Neuronal stem cell (in vitro differentiated cells): ENCODE results near the gene HGFAC.

Experiments used
- DNase-seq: peaks from one replicate; pipeline ENCODE4 v3.0.0-alpha.2; 2013; ENCODE audit warnings: low spot score
- H2AFZ ChIP-seq: one replicate; pipeline ENCODE4 v1.6.1; 2013; ENCODE audit warnings: mild to moderate bottlenecking, low read length, inconsistent platforms
- H2AK5ac ChIP-seq: 2 replicates; pipeline ENCODE4 v1.6.1; 2013; ENCODE audit warnings: low read depth, mild to moderate bottlenecking, inconsistent platforms, low read length, moderate library complexity, mixed read lengths
- H2BK120ac ChIP-seq: 2 replicates; pipeline ENCODE4 v1.6.1; 2013; ENCODE audit warnings: low read depth, mild to moderate bottlenecking, inconsistent platforms, low read length, moderate library complexity, mixed read lengths
- H2BK12ac ChIP-seq: one replicate; pipeline ENCODE4 v1.6.1; 2013; ENCODE audit warnings: low read length, inconsistent platforms
- H2BK15ac ChIP-seq: 2 replicates; pipeline ENCODE4 v1.6.1; 2013; ENCODE audit warnings: mild to moderate bottlenecking, low read length, inconsistent platforms, mixed read lengths
- H2BK5ac ChIP-seq: one replicate; pipeline ENCODE4 v1.6.1; 2013; ENCODE audit warnings: inconsistent platforms, mild to moderate bottlenecking, low read length, moderate library complexity
- H3K14ac ChIP-seq: one replicate; pipeline ENCODE4 v1.6.1; 2013; ENCODE audit warnings: low read length, inconsistent platforms
- H3K18ac ChIP-seq: 2 replicates; pipeline ENCODE4 v1.6.1; 2013; ENCODE audit warnings: low read length, inconsistent platforms
- H3K23ac ChIP-seq: 2 replicates; pipeline ENCODE4 v1.6.1; 2013; ENCODE audit warnings: low read depth, mild to moderate bottlenecking, mixed read lengths, low read length, inconsistent platforms; ENCODE audit not compliant: poor library complexity
- H3K27ac ChIP-seq: replicated peaks from 3 replicates; pipeline ENCODE4 v1.5.1; 2013; ENCODE audit warnings: low read length, inconsistent platforms
- H3K27me3 ChIP-seq, 3 experiments: 2 replicates each; pipeline ENCODE4 v1.6.1; 2013; ENCODE audit warnings: low read length in 3 of 3, mild to moderate bottlenecking in 2 of 3, inconsistent platforms in 1 of 3, low read depth in 1 of 3, mixed read lengths in 1 of 3, moderate library complexity in 1 of 3; ENCODE audit not compliant: control insufficient read depth in 3 of 3, insufficient read depth in 3 of 3
- H3K36me3 ChIP-seq, 2 donors: replicated peaks in 1 of 2; 2 replicates each; pipeline ENCODE4 v1.6.1; 2013; ENCODE audit warnings: low read length in 2 of 2; ENCODE audit not compliant: control insufficient read depth in 2 of 2, insufficient read depth in 2 of 2
- H3K4ac ChIP-seq: 2 replicates; pipeline ENCODE4 v1.6.1; 2013; ENCODE audit warnings: inconsistent platforms, mild to moderate bottlenecking, low read length, moderate library complexity
- H3K4me1 ChIP-seq, 2 donors: 1 replicate in 1 of 2; 2 replicates in 1 of 2; pipeline ENCODE4 v1.6.1; 2013; ENCODE audit warnings: low read length in 2 of 2, low read depth in 1 of 2; ENCODE audit not compliant: control insufficient read depth in 2 of 2, insufficient read depth in 1 of 2
- H3K4me2 ChIP-seq: one replicate; pipeline ENCODE4 v1.6.1; 2013; ENCODE audit warnings: mild to moderate bottlenecking, low read length, inconsistent platforms; ENCODE audit not compliant: insufficient read depth, poor library complexity, severe bottlenecking
- H3K4me3 ChIP-seq, 2 donors: 2 replicates each; pipeline ENCODE4 v1.5.1; 2013; ENCODE audit warnings: low read length in 2 of 2, mild to moderate bottlenecking in 2 of 2, inconsistent platforms in 1 of 2, moderate library complexity in 1 of 2
- H3K79me1 ChIP-seq: one replicate; pipeline ENCODE4 v1.6.1; 2013; ENCODE audit warnings: low read depth, mild to moderate bottlenecking, inconsistent platforms, low read length, moderate library complexity
- H3K9ac ChIP-seq: one replicate; pipeline ENCODE4 v1.6.1; 2013; ENCODE audit warnings: mild to moderate bottlenecking, low read depth, low read length, inconsistent platforms; ENCODE audit not compliant: poor library complexity
- H3K9me3 ChIP-seq, 2 donors: replicated peaks in 1 of 2; 2 replicates each; pipeline versions ENCODE3 to v1.6.1; 2013; ENCODE audit warnings: low read length in 2 of 2, mild to moderate bottlenecking in 2 of 2, inconsistent platforms in 1 of 2, low read depth in 1 of 2, mixed read lengths in 1 of 2, moderate library complexity in 1 of 2; ENCODE audit not compliant: control insufficient read depth in 2 of 2, insufficient read depth in 1 of 2
- H4K8ac ChIP-seq: one replicate; pipeline ENCODE4 v1.6.1; 2013; ENCODE audit warnings: low read depth, mild to moderate bottlenecking, inconsistent platforms, low read length, moderate library complexity
- H4K91ac ChIP-seq: one replicate; pipeline ENCODE4 v1.6.1; 2013; ENCODE audit warnings: low read length, low read depth, mild to moderate bottlenecking, inconsistent platforms; ENCODE audit not compliant: poor library complexity
- WGBS, 2 donors: extraction: QIAGEN DNeasy Blood & Tissue Kit; methylation state at CpG; one replicate each; pipeline ENCODE4 v1.1.7; 2013; ENCODE audit warnings: missing lambda C conversion rate in 2 of 2, mixed read lengths in 1 of 2; ENCODE audit not compliant: insufficient read length in 2 of 2, insufficient replicate concordance in 1 of 2; ENCODE audit errors: extremely low coverage in 2 of 2; 5-methylcytosine and 5-hydroxymethylcytosine counted together

HGFAC gene

DNA sequence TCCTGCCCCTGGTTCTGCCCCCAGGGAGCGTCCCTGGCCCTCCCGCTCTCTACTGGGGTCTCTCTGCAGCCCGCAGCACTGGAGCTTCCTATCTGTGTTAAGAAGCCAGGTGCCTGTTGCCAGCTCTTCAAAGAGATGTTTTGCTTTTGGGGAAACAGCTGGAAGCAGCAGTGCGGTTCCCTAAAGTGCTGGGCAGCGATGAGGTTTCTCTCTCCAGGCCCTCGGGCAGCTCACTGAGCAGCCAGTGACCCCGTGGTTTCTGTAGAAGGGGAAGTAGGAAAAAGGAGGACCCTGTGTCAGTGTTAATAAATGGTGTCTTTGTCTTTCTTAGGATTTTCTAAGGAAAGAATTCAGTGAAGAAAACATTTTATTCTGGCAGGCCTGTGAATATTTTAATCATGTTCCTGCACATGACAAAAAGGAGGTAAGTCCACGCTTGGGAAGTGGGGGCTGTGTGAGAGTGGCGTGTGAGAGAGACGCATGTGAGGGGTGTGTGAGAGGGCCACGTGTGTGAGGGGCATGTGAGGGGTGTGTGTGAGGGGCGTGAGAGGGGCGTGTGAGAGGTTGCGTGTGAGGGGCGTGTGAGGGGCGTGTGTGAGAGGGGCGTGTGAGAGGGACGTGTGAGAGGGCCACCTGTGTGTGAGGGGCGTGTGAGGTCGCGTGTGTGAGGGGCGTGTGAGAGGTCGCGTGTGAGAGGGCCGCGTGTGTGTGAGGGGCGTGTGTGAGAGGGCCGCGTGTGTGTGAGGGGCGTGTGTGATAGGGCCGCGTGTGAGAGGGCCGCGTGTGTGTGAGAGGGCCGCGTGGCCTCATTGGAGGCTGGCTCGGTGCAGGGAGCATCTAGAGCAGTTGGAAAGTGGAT lies 27.1 kb upstream of the HGFAC start:
- H2AFZ ChIP-seq = no peak overlapping the region
- WGBS, 2 donors = no CpG with 5 or more reads among the region's 37 CpGs
- H3K36me3 ChIP-seq = peaks cover 15 to 36% of the 10 kb centered on the region in 2 donors
- DNase-seq = no peak
- no peak overlapping the region for H3K4me2 ChIP-seq
- H3K14ac ChIP-seq = peak overlapping the region; percentile 90
- no peak overlapping the region for H2BK12ac ChIP-seq
- H3K27ac ChIP-seq = no peak overlapping the region
- peak overlapping the region; percentile 77 for H3K23ac ChIP-seq
- H2BK5ac ChIP-seq = no peak overlapping the region
- peaks cover 0 to 12% of the 10 kb centered on the region in 2 donors for H3K4me1 ChIP-seq
- no peak overlapping the region for H2BK120ac ChIP-seq
- H2BK15ac ChIP-seq = no peak overlapping the region
- H3K18ac ChIP-seq = peak overlapping the region; percentile 65
- H2AK5ac ChIP-seq = no peak overlapping the region
- H3K27me3 ChIP-seq = no peaks in the 10 kb centered on the region
- no peak overlapping the region for H4K91ac ChIP-seq
- peak overlapping the region; percentile 74 for H3K9ac ChIP-seq
- H4K8ac ChIP-seq = no peak overlapping the region
- no peak overlapping the region for H3K4me3 ChIP-seq
- H3K9me3 ChIP-seq = peaks cover 0 to 2% of the 10 kb centered on the region in 2 donors
- no peak overlapping the region for H3K4ac ChIP-seq
- no peaks in the 10 kb centered on the region for H3K79me1 ChIP-seq

DNA sequence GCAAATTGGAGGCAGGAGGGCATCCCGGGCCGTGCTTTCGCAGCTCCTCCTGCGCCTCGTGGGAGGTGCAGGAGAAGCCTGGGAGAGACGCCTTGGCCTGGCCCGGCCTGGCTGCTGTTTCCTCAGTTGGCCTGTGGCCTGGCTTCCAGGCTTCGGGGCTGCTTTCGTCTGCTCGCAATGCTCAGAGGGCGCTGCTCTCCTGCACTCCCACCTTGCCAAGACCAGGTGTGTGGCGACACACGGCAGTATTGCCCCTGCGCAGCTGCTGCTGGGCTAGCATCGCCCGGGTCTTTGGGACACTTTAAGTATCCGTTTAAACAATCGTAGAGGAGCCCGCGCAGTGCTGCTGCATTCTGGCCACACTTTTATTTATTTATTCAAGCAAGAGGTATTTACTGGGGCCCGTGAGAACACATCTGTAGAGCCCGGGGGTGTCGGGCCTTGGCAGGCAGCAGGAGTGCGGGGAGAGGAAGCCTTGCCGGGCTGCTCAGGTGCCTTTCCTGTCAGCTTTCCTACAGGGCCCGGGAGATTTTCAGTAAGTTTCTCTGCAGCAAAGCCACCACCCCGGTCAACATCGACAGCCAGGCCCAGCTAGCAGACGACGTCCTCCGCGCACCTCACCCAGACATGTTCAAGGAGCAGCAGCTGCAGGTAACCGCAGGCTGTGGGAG lies 26.2 kb upstream of the HGFAC start:
- Histone ChIP-seq H2AK5ac (no peak overlapping the region), H3K9ac (no peak overlapping the region), H4K91ac (no peak overlapping the region), H2BK5ac (no peak overlapping the region), H3K18ac (no peak overlapping the region), H3K4me3 (no peak overlapping the region), H2BK15ac (no peak overlapping the region), H3K36me3 (peaks cover 15 to 43% of the 10 kb centered on the region in 2 donors), H4K8ac (no peak overlapping the region), H2AFZ (no peak overlapping the region), H2BK12ac (no peak overlapping the region), H3K9me3 (no peaks in the 10 kb centered on the region), H3K79me1 (no peaks in the 10 kb centered on the region), H3K14ac (no peak overlapping the region), H3K23ac (no peak overlapping the region), H3K4me2 (no peak overlapping the region), H3K27me3 (no peaks in the 10 kb centered on the region), H3K4ac (no peak overlapping the region), H2BK120ac (no peak overlapping the region), H3K27ac (no peak overlapping the region), H3K4me1 (peaks cover 0 to 10% of the 10 kb centered on the region in 2 donors)
- WGBS, 2 donors = no CpG with 5 or more reads among the region's 33 CpGs
- no peak for DNase-seq

DNA sequence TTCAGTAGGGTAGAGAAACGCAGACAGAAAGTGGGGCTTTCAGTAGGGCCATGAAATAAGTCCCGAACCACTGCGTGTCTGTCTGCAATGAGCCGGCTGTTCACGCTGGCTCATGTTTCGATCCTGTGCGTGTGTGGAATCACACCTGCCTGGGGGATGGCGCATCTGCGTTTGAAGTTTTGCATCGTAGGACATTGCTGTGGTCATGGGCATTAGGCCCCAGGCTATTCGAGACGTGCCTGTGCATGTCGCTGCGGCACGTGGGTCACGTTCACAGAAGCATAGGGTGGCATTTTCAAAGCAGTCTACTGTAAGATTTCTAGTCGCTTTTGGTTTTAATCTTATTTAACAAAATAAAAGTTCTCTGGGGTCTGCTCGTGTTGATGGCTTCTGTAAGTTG lies 25.5 kb upstream of the HGFAC start:
- Histone ChIP-seq H2BK15ac (no peak overlapping the region), H3K9ac (no peak overlapping the region)

DNA sequence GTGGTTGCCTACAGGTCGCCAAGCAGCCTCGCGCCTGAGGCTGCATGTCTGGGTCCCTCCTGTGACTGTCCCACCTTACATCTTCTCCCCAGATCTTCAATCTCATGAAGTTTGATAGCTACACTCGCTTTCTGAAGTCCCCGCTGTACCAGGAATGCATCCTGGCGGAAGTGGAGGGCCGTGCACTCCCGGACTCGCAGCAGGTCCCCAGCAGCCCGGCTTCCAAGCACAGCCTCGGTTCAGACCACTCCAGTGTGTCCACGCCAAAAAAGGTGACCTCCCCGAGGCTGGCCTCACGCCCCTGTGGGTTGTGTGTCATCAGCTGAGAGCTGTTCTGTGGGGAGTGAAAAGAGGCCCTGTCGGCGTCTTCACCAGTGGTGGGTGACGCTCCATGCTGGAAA lies 24.9 kb upstream of the HGFAC start:
- no CpG with 5 or more reads among the region's 17 CpGs for WGBS, 2 donors
- Histone ChIP-seq H3K4me2 (no peak overlapping the region), H2BK5ac (no peak overlapping the region), H3K27me3 (no peaks in the 10 kb centered on the region), H2BK12ac (no peak overlapping the region), H3K9me3 (no peaks in the 10 kb centered on the region), H3K79me1 (no peaks in the 10 kb centered on the region), H3K36me3 (peaks cover 18 to 55% of the 10 kb centered on the region in 2 donors), H3K14ac (no peak overlapping the region), H3K4me1 (peaks cover 0 to 8% of the 10 kb centered on the region in 2 donors), H4K8ac (no peak overlapping the region), H3K4ac (no peak overlapping the region), H2AK5ac (no peak overlapping the region), H3K9ac (no peak overlapping the region), H3K23ac (no peak overlapping the region), H3K4me3 (no peak overlapping the region), H2BK15ac (no peak overlapping the region), H3K27ac (no peak overlapping the region), H3K18ac (no peak overlapping the region), H4K91ac (no peak overlapping the region), H2BK120ac (no peak overlapping the region), H2AFZ (no peak overlapping the region)
- DNase-seq = no peak

More for the DNA sequence above, 25.5 kb upstream of the HGFAC start:
- no peak overlapping the region for H2BK5ac ChIP-seq
- H3K27me3 ChIP-seq = no peaks in the 10 kb centered on the region
- H3K36me3 ChIP-seq = peaks cover 18 to 49% of the 10 kb centered on the region in 2 donors
- H2BK120ac ChIP-seq = no peak overlapping the region
- no peak overlapping the region for H3K14ac ChIP-seq
- no peak overlapping the region for H3K27ac ChIP-seq
- H3K4me3 ChIP-seq = no peak overlapping the region
- no peak for DNase-seq
- no CpG with 5 or more reads among the region's 18 CpGs for WGBS, 2 donors
- no peak overlapping the region for H4K8ac ChIP-seq
- H3K18ac ChIP-seq = no peak overlapping the region
- no peaks in the 10 kb centered on the region for H3K79me1 ChIP-seq
- H3K4ac ChIP-seq = no peak overlapping the region
- no peak overlapping the region for H2AK5ac ChIP-seq
- no peak overlapping the region for H3K4me2 ChIP-seq
- H3K4me1 ChIP-seq = peaks cover 0 to 10% of the 10 kb centered on the region in 2 donors
- no peak overlapping the region for H4K91ac ChIP-seq
- no peaks in the 10 kb centered on the region for H3K9me3 ChIP-seq
- no peak overlapping the region for H2AFZ ChIP-seq
- H2BK12ac ChIP-seq = no peak overlapping the region
- no peak overlapping the region for H3K23ac ChIP-seq
